MM.1S (cell line): ENCODE data around the gene ZDHHC8.

Experiments used
- DNase-seq: peaks from one replicate; pipeline ENCODE4 v3.0.0-alpha.2; 2015
- H2AFZ ChIP-seq: fragments of 300-600 bp; sonication (generic); 2 replicates; pipeline ENCODE4 v1.6.0; 2016; ENCODE audit warnings: antibody characterized with exemption, low read length
- H3F3A ChIP-seq: fragments of 300-600 bp; sonication (generic); 2 replicates; pipeline ENCODE4 v1.6.1; 2016; ENCODE audit warnings: mild to moderate bottlenecking, antibody characterized with exemption, low read length, moderate library complexity, mixed read lengths; ENCODE audit not compliant: insufficient read depth
- H3K27ac ChIP-seq: fragments of 300-600 bp; sonication (generic); 2 replicates; pipeline ENCODE4 v1.5.1; 2016; ENCODE audit warnings: mild to moderate bottlenecking, low read length
- H3K27me3 ChIP-seq: fragments of 300-600 bp; sonication (generic); replicated peaks from 2 replicates; pipeline ENCODE4 v1.6.0; 2016; ENCODE audit warnings: low read length; ENCODE audit not compliant: insufficient read depth
- H3K36me3 ChIP-seq: fragments of 300-600 bp; sonication (generic); replicated peaks from 2 replicates; pipeline ENCODE4 v1.6.1; 2016; ENCODE audit warnings: mild to moderate bottlenecking, low read length, mixed read lengths; ENCODE audit not compliant: insufficient read depth
- H3K4me1 ChIP-seq: fragments of 300-600 bp; sonication (generic); 2 replicates; pipeline ENCODE4 v1.6.1; 2016; ENCODE audit warnings: low read length, mixed read lengths
- H3K4me2 ChIP-seq: fragments of 300-600 bp; sonication (generic); 2 replicates; pipeline ENCODE4 v1.6.0; 2016; ENCODE audit warnings: low read depth, low read length
- H3K4me3 ChIP-seq: fragments of 300-600 bp; sonication (generic); 2 replicates; pipeline ENCODE4 v1.5.1; 2016; ENCODE audit warnings: low read length, mixed read lengths
- H3K79me2 ChIP-seq: fragments of 300-600 bp; sonication (generic); 2 replicates; pipeline ENCODE4 v1.6.1; 2016; ENCODE audit warnings: mixed run types, low read length, mixed read lengths
- H3K9ac ChIP-seq: fragments of 300-600 bp; sonication (generic); 2 replicates; pipeline ENCODE4 v1.6.1; 2016; ENCODE audit warnings: low read length, mixed read lengths
- H3K9me2 ChIP-seq: fragments of 300-600 bp; sonication (generic); replicated peaks from 2 replicates; pipeline ENCODE4 v1.6.1; 2016; ENCODE audit warnings: mild to moderate bottlenecking, low read length, mixed read lengths; ENCODE audit not compliant: insufficient read depth
- H3K9me3 ChIP-seq: fragments of 300-600 bp; sonication (generic); replicated peaks from 2 replicates; pipeline ENCODE4 v1.6.1; 2016; ENCODE audit warnings: mild to moderate bottlenecking, low read length, mixed read lengths; ENCODE audit not compliant: insufficient read depth
- H4K20me1 ChIP-seq: fragments of 300-600 bp; sonication (generic); 2 replicates; pipeline ENCODE4 v1.6.1; 2016; ENCODE audit warnings: mild to moderate bottlenecking, low read length, moderate library complexity, mixed read lengths; ENCODE audit not compliant: insufficient read depth
- EZH2 ChIP-seq: fragments of 300-600 bp; sonication (generic); optimal IDR thresholded peaks from 2 replicates; pipeline ENCODE3; 2017; ENCODE audit warnings: low read depth, mild to moderate bottlenecking, antibody characterized with exemption, low read length, mixed read lengths
- EZH2phosphoT487 ChIP-seq: fragments of 300-600 bp; sonication (generic); IDR thresholded peaks from 2 replicates; pipeline ENCODE4 v1.6.1; 2018; ENCODE audit warnings: antibody characterized with exemption, low read length
- TF ChIP-seq, protein P1 (sequence below): fragments of 300-600 bp; sonication (generic); IDR thresholded peaks from 2 replicates; pipeline ENCODE4 v1.5.1; 2016; ENCODE audit warnings: antibody characterized with exemption, low read length, mixed read lengths

The ZDHHC8 gene

DNA sequence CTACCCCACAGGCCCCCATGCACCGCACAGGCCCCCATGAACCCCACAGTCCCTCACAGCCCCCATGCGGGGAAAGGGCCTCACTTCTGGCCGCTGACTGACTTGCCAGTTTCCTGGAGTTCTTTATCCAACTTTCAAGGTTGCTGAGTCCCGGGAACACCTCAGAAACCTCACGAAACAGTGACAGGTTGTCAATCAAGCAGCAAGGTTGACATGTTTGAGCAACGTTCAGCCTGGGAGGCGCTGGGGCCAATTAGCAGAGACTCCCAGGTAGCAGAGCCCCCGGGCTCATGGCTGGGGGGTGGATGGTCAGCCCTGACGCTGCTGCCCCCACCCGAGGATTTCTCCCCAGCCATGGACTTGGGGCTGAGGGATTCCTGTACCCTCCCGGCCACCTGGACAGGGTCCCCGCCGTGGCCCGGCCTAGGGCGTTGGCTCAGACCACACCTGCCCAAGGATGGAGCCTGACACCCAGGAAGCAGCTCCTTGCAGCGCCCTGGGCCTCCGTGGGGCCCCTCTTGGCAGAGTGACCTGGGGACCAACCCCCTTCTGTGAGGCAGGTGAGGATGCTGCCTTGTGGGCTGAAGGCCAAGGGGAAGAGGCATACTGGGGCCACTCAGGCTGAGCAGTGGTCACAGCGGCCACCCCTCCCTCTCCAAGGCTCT is 53.0 kb downstream of the ZDHHC8 start:
- no peak for DNase-seq
- H3F3A ChIP-seq, result no peaks in the 10 kb centered on the region
- H4K20me1 ChIP-seq, result no peaks in the 10 kb centered on the region
- no peaks in the 10 kb centered on the region for H3K36me3 ChIP-seq
- H3K4me1 ChIP-seq, result no peaks in the 10 kb centered on the region
- no peak overlapping the region for H2AFZ ChIP-seq
- H3K9me2 ChIP-seq, result no peaks in the 10 kb centered on the region
- TF ChIP-seq, protein P1, sequence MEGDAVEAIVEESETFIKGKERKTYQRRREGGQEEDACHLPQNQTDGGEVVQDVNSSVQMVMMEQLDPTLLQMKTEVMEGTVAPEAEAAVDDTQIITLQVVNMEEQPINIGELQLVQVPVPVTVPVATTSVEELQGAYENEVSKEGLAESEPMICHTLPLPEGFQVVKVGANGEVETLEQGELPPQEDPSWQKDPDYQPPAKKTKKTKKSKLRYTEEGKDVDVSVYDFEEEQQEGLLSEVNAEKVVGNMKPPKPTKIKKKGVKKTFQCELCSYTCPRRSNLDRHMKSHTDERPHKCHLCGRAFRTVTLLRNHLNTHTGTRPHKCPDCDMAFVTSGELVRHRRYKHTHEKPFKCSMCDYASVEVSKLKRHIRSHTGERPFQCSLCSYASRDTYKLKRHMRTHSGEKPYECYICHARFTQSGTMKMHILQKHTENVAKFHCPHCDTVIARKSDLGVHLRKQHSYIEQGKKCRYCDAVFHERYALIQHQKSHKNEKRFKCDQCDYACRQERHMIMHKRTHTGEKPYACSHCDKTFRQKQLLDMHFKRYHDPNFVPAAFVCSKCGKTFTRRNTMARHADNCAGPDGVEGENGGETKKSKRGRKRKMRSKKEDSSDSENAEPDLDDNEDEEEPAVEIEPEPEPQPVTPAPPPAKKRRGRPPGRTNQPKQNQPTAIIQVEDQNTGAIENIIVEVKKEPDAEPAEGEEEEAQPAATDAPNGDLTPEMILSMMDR, result no peak
- TF ChIP-seq EZH2phosphoT487 (no peak), EZH2 (no peak)
- no peak overlapping the region for H3K4me3 ChIP-seq
- no peak overlapping the region for H3K9ac ChIP-seq
- no peak overlapping the region for H3K4me2 ChIP-seq
- H3K27me3 ChIP-seq, result peaks cover 83% of the 10 kb centered on the region
- H3K79me2 ChIP-seq, result no peaks in the 10 kb centered on the region
- H3K27ac ChIP-seq, result no peak overlapping the region
- H3K9me3 ChIP-seq, result no peaks in the 10 kb centered on the region

DNA sequence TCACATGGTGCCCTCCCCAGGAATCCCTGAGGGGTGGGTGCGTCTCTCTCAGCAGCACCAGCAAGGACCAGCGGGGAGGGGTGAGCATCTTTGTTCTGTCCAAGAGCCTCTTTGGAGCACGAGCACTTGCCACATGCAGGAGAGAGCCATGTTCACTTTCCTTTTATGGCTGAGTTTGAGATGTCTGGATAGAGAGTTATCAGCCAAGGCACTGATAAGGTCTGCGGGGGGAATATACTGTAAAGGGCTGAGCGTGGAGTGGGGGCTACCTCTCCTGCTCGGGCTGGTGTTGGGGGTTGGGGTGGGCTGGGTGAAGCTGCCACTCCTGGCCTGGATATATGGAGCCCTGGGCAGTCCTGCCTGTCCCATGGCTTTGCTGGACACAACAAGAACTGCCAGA is 54.1 kb downstream of the ZDHHC8 start:
- Histone ChIP-seq H3K4me3 (no peak overlapping the region), H3F3A (no peaks in the 10 kb centered on the region), H3K9me3 (no peaks in the 10 kb centered on the region), H2AFZ (no peak overlapping the region), H3K79me2 (no peaks in the 10 kb centered on the region), H3K4me1 (no peaks in the 10 kb centered on the region), H3K27ac (no peak overlapping the region), H3K36me3 (no peaks in the 10 kb centered on the region), H3K9ac (no peak overlapping the region), H3K4me2 (no peak overlapping the region), H3K9me2 (no peaks in the 10 kb centered on the region), H3K27me3 (peaks cover 81% of the 10 kb centered on the region), H4K20me1 (no peaks in the 10 kb centered on the region)
- DNase-seq, result no peak
- TF ChIP-seq EZH2, result no peak
- TF ChIP-seq EZH2phosphoT487, result no peak
- TF ChIP-seq, protein P1, result no peak

DNA sequence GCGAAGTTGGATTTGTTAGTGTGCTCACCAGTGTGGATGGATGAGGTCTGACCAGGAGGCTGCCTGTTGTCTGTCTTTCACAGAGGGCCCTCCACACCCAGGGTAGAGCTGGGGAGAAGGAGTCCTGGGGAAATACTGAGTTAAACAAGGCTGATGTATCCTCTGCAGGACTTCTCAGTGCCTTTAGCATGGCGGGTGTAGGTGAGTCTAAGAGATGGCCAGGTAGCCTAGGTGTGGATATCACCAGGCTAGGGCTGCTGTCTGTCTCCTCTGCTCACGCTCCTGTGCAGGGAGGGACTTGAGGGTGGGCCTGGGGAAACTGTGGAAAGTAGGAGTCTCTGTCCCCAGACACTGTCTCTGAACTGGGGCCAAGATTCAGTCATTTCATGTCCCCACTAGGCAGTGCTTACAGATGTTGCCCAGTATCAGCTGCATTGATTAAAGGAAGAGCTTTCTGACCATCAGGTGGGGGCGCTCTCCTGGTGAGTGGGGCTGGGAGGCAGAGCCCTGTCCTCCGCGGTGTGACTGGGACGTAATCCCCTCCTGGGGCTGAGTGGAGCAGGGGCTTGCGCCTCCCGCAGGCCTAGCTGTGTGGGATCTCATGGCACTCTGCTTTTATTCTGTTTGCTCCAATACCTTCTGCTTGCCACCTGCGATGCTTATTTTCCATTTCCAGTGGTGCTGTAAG is 54.7 kb downstream of the ZDHHC8 start:
- Histone ChIP-seq H2AFZ (no peak overlapping the region), H3F3A (no peaks in the 10 kb centered on the region), H3K27me3 (peaks cover 81% of the 10 kb centered on the region), H3K9me2 (no peaks in the 10 kb centered on the region), H3K36me3 (no peaks in the 10 kb centered on the region), H3K9ac (no peak overlapping the region), H3K9me3 (no peaks in the 10 kb centered on the region), H3K79me2 (no peaks in the 10 kb centered on the region), H4K20me1 (no peaks in the 10 kb centered on the region), H3K27ac (no peak overlapping the region), H3K4me3 (no peak overlapping the region), H3K4me1 (no peaks in the 10 kb centered on the region), H3K4me2 (no peak overlapping the region)
- TF ChIP-seq, protein P1, result peak; percentile 15; the same call in 1 of the 2 replicates
- no peak for TF ChIP-seq EZH2
- TF ChIP-seq EZH2phosphoT487, result no peak
- no peak for DNase-seq
